GM10266 (cell line): Measurements from ENCODE around the gene EFCAB6.

Experiments
- DNase-seq: peaks from one replicate; pipeline ENCODE4 v3.0.0; 2012; ENCODE audit errors: extremely low spot score
- CTCF ChIP-seq: IDR thresholded peaks from 2 replicates; pipeline ENCODE4 v1.5.1; 2012; ENCODE audit warnings: mild to moderate bottlenecking, low read depth; ENCODE audit not compliant: control insufficient read depth, insufficient read depth; ENCODE audit errors: missing control alignments

The EFCAB6 gene

DNA sequence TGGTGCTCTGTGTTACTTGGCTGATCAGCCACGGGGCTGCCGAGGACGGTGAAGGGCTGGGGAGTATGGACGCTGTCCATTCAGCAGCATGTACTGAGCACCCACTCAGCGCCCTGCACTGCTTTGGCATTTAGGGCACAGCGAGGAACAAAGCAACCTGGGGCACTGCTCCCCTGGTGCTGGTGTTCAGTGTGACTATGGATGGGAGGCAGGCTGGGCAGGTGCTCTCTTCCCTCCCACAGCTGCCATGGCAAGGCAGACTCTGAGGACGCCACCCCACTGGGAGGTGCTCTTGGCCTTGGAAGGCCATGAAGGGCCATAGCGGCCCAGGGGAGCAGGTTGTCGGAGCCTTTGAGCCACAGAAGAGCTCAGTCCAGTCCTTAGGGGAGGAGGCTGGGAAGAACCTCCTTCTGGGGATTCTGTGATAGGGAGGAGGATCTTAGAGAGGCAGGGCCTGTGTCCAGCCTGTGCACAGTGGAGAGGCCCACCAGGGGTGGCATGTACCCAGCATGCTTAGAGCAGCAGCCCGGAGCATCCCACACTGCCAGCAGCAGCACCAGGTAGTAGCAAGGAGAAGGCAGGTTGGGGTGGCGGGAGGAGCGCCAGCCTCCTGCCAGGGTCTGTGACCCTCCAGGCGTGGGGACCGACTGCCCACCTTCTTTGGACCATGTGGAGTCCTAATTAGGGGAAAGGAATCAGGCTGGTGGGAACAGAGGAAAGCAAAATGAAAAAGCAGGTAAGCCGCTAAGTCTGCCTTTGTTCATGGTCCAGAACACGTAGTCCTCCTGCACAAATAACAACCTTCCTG, 258.4 kb downstream of the EFCAB6 start:
- TF ChIP-seq CTCF: no peak
- no peak for DNase-seq

GRCh38 chr22:43550672-43551071, 261.4 kb downstream of the EFCAB6 start:
- TF ChIP-seq CTCF: no peak
- no peak for DNase-seq

DNA sequence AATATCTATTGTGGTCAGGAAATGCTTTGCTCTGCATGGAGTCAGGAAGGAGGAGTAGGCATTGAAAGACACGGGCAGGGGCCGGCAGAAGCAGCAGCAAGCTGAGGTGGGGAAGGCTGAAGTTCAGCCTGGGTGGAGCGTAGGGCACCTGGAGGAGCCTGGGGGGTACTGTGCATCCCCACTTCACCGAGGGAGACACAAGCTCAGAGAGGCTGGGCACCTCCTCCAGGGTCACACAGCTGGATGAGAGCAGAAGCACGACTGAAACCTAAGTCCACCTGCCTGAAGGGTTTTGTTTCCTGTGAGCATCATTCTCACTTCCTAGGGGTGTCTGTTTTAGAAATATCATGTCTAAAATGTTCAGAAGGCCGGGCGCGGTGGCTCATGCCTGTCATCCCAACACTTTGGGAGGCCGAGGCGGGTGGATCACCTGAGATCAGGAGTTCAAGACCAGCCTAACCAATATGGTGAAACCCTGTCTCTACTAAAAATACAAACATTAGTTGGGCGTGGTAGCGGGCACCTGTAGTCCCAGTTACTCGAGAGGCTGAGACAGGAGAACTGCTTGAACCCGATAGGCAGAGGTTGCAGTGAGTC, 262.0 kb downstream of the EFCAB6 start:
- no peak for TF ChIP-seq CTCF
- DNase-seq: no peak

DNA sequence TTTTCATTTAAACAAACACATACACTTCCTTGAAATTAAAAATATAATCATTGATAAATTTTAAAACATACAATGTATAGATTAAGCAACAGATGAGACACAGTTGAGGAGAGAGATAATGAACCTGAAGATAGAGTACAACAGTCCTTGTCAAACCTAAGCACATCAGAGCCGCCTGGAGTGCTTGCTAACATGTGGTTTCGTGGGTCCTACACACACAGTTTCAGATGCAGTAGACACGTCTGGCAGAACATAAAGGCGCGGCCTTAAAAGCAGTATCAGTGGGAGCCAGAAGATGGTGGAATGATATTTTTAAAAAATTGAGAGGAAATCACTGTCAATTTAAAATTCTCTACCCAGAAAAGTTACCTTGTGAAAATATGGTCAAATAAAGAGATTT, 265.9 kb downstream of the EFCAB6 start:
- no peak for TF ChIP-seq CTCF
- no peak for DNase-seq

- no peak for TF ChIP-seq CTCF
- no peak for DNase-seq
Measured at GRCh38 chr22:43544289-43544673, 267.8 kb downstream of the EFCAB6 start.

- no peak for TF ChIP-seq CTCF
- no peak for DNase-seq
Measured at GRCh38 chr22:43543522-43544288, 268.4 kb downstream of the EFCAB6 start.
